NCI-H2107 (cell line): ENCODE measurements around the gene SLC5A12.
A peak's percentile ranks its signal among the peaks of the same experiment; 100 is the strongest.

Source experiments
- DNase-seq: peaks from one replicate; lab custom pipeline; 2025; lab: John Stamatoyannopoulos, UW

Gene SLC5A12

GRCh38 chr11:26721948-26722475 lies at the start of gene SLC5A12:
Gene SLC5A12, minus strand, starts transcription at chr11:26722060. Its CDS starts 346 bp downstream, at chr11:26721714.
- no peak for DNase-seq

- DNase-seq, result no peak
Observed at GRCh38 chr11:26769027-26769426, 47.2 kb upstream of the SLC5A12 start.

GRCh38 chr11:26767060-26767459 lies 45.2 kb upstream of the SLC5A12 start:
- no peak for DNase-seq

GRCh38 chr11:26765323-26765722 lies 43.5 kb upstream of the SLC5A12 start:
- no peak for DNase-seq

- no peak for DNase-seq
Observed at GRCh38 chr11:26764825-26765224, 43.0 kb upstream of the SLC5A12 start.

- DNase-seq, result no peak
Observed at GRCh38 chr11:26764315-26764714, 42.5 kb upstream of the SLC5A12 start.

- no peak for DNase-seq
Observed at GRCh38 chr11:26762089-26762488, 40.2 kb upstream of the SLC5A12 start.

GRCh38 chr11:26761361-26761809 lies 39.5 kb upstream of the SLC5A12 start:
- DNase-seq, result no peak

- no peak for DNase-seq
Observed at GRCh38 chr11:26757995-26758394, 36.1 kb upstream of the SLC5A12 start.

GRCh38 chr11:26755762-26756161 lies 33.9 kb upstream of the SLC5A12 start:
- no peak for DNase-seq

- DNase-seq, result peak; percentile 14
Observed at GRCh38 chr11:26753723-26754504, 32.1 kb upstream of the SLC5A12 start.

- no peak for DNase-seq
Observed at GRCh38 chr11:26749927-26750326, 28.1 kb upstream of the SLC5A12 start.

GRCh38 chr11:26743622-26744021 lies 21.8 kb upstream of the SLC5A12 start:
- no peak for DNase-seq

- DNase-seq, result no peak
Observed at GRCh38 chr11:26742966-26743365, 21.1 kb upstream of the SLC5A12 start.

GRCh38 chr11:26741036-26741435 lies 19.2 kb upstream of the SLC5A12 start:
- no peak for DNase-seq

GRCh38 chr11:26739366-26740073 lies 17.7 kb upstream of the SLC5A12 start:
- no peak for DNase-seq

GRCh38 chr11:26734691-26735090 lies 12.8 kb upstream of the SLC5A12 start:
- no peak for DNase-seq

- no peak for DNase-seq
Observed at GRCh38 chr11:26731084-26731456, 9.2 kb upstream of the SLC5A12 start.

GRCh38 chr11:26730414-26731083 lies 8.7 kb upstream of the SLC5A12 start:
- DNase-seq, result no peak

- no peak for DNase-seq
Observed at GRCh38 chr11:26729284-26729683, 7.4 kb upstream of the SLC5A12 start.

GRCh38 chr11:26726960-26727359 lies 5.1 kb upstream of the SLC5A12 start:
- no peak for DNase-seq

GRCh38 chr11:26719998-26720397 lies 1.9 kb downstream of the SLC5A12 start:
- DNase-seq, result no peak
